ENCODE results near the gene CD81. TPM values are rescaled to one million over a fixed set of nuclear protein-coding genes. Genes with fewer than 3 reads are reported as not detected.

The CD81 gene
- total RNA-seq, 4 donors from 2014 or later = 156 to 406 (median 255) TPM

DNA sequence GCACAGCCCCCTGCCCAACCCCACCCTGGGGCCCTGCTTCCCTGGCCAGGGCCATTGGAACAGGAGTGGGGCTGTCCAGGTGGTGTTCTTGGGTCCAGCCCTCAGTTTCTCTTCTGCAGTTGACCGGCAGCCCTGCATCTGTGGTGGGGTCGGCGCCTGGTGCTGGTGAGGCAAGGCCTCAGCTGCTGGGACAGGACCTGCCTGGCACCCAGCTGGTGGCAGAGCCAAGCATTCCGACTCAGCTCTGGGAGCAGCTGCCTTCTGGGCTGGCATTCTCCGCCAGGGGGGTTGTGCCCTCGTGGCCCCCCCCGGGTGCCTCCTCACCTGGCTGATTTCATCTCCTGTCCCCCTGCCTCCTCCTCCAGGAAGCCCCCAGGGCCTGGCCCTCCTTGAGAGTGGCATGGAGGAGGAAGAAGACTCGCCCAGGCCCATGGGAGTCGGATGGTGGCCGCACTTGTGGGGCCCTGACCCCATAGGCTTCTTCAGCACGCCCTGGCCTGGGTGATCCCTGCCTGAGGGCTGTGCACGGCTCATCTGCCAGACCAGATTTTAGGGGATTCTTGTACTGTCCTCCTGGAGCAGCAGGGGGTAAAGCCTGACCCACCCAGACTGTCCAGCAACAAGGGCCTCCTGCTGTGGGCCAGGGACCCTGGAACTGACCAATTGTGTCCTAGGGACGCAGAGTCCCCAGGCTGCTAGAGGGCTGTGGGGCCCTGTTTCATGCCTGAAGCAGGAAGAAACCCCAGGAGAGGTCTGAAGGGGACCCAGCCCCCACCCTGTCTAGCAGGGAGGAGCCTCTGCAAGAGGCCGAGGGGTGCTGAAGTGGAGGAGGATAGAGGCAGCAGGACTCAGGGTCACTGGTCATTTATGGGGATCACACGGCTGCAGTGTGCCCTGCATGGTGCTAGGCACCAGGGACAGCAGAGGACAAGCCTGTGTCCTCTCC is 11.6 kb downstream of the CD81 start:
- Histone ChIP-seq H3K4me1 (peaks cover 65 to 83% (median 75%) of the 10 kb centered on the region in 4 donors), H3K9me3 (no peaks in the 10 kb centered on the region), H3K4me3 (no peak overlapping the region), H3K36me3 (no peaks in the 10 kb centered on the region), H3K27me3 (no peaks in the 10 kb centered on the region), H3K27ac (peak overlapping the region; percentile 75 to 99 (median 92))
- intact Hi-C loops (cut with DNase I; ENCODE audit: low total_unique reads) (loop anchor here (10.0 kb wide), 1 partner anchor 824 kb away; no protein-coding TSS in a partner anchor), in situ Hi-C loops (cut with MboI; ENCODE audit: low pct_ligation_motif_present in 1 of 4, low pct_unique_long_range_greater_than_20kb in 1 of 4, low sequenced_read_pairs in 3 of 4) (no loop called here)
- no peak for TF ChIP-seq CTCF (IDR thresholded peaks at IDR 0.05)
- no peak for TF ChIP-seq POLR2AphosphoS5 (IDR thresholded peaks at IDR 0.05)
- no peak for TF ChIP-seq EP300 (IDR thresholded peaks at IDR 0.05; ENCODE audit: low read depth)
- no peak for TF ChIP-seq POLR2A (IDR thresholded peaks at IDR 0.05)
- DNase-seq = no peak
- 64 to 65% methylated on average over 2 to 12 of the region's 15 CpGs for WGBS, 2 donors (ENCODE audit: low coverage in 1 of 2)

- H3K27me3 ChIP-seq = no peaks in the 10 kb centered on the region
- H3K27ac ChIP-seq = peak overlapping the region; percentile 75 to 99 (median 92)
- intact Hi-C loops (cut with DNase I; ENCODE audit: low total_unique reads) (loop anchor here (10.0 kb wide), 1 partner anchor 825 kb away; no protein-coding TSS in a partner anchor), in situ Hi-C loops (cut with MboI; ENCODE audit: low pct_ligation_motif_present in 1 of 4, low pct_unique_long_range_greater_than_20kb in 1 of 4, low sequenced_read_pairs in 3 of 4) (no loop called here)
- H3K4me3 ChIP-seq = no peak overlapping the region
- peaks cover 62 to 76% (median 70%) of the 10 kb centered on the region in 4 donors for H3K4me1 ChIP-seq
- TF ChIP-seq EP300 (IDR thresholded peaks at IDR 0.05; ENCODE audit: low read depth) (no peak), CTCF (IDR thresholded peaks at IDR 0.05) (no peak), POLR2A (IDR thresholded peaks at IDR 0.05) (no peak), POLR2AphosphoS5 (IDR thresholded peaks at IDR 0.05) (no peak)
- H3K9me3 ChIP-seq = no peaks in the 10 kb centered on the region
- WGBS, 2 donors (ENCODE audit: low coverage in 1 of 2) = 54% methylated on average over 14 of the region's 14 CpGs; no CpG with 5 or more reads in 1 of the 2 donors
- no peak for DNase-seq
- no peaks in the 10 kb centered on the region for H3K36me3 ChIP-seq
Observed at GRCh38 chr11:2389377-2390026, 12.4 kb downstream of the CD81 start.

DNA sequence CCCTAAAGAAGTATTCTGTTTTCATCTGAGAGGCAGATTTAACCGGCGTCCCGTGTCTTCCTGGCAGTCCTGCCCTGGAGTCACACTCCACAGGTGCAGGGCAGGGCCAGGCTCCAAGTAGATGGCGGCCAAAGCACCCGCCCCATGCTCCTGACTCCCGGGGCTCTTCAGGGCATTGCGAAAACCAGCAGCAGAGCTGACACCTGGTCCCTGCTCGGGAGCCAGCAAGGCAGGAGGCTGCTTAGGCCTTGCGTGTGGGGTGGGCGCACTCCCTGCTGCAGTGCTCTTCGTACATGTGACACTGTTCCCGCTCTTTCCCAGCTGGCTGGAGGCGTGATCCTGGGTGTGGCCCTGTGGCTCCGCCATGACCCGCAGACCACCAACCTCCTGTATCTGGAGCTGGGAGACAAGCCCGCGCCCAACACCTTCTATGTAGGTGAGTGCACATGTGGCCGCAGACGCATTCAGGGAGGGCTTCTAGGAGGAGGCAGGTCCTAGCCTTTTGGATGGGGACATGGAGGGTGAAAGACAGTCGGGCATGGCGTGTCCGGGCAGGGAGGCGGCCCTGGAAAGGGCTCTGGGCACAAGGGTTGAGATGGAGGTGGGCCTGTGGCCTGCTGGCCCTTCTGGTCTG is 13.1 kb downstream of the CD81 start:
- Histone ChIP-seq H3K4me1 (peaks cover 55 to 71% (median 66%) of the 10 kb centered on the region in 4 donors), H3K27ac (peak overlapping the region; percentile 75 to 99 (median 92)), H3K27me3 (no peaks in the 10 kb centered on the region), H3K36me3 (no peaks in the 10 kb centered on the region), H3K4me3 (no peak overlapping the region), H3K9me3 (no peaks in the 10 kb centered on the region)
- WGBS, 2 donors (ENCODE audit: low coverage in 1 of 2) = 88% methylated on average over 23 of the region's 23 CpGs; no CpG with 5 or more reads in 1 of the 2 donors
- no peak for DNase-seq
- intact Hi-C loops (cut with DNase I; ENCODE audit: low total_unique reads) (no loop called here), in situ Hi-C loops (cut with MboI; ENCODE audit: low pct_ligation_motif_present in 1 of 4, low pct_unique_long_range_greater_than_20kb in 1 of 4, low sequenced_read_pairs in 3 of 4) (no loop called here)
- TF ChIP-seq POLR2AphosphoS5 (IDR thresholded peaks at IDR 0.05) = no peak
- TF ChIP-seq EP300 (IDR thresholded peaks at IDR 0.05; ENCODE audit: low read depth) = no peak
- TF ChIP-seq POLR2A (IDR thresholded peaks at IDR 0.05) = no peak
- no peak for TF ChIP-seq CTCF (IDR thresholded peaks at IDR 0.05)

All from transverse colon (tissue), 4 donors.